ENCODE measurements around the gene KCNQ1OT1. TPM values are rescaled to one million over a fixed set of nuclear protein-coding genes. Genes with fewer than 3 reads are reported as not detected.

The KCNQ1OT1 gene
- total and polyA plus RNA-seq, 2 of the 4 experiments (the other 2 are of a cell fraction) = 0.14 to 2.0 TPM

DNA sequence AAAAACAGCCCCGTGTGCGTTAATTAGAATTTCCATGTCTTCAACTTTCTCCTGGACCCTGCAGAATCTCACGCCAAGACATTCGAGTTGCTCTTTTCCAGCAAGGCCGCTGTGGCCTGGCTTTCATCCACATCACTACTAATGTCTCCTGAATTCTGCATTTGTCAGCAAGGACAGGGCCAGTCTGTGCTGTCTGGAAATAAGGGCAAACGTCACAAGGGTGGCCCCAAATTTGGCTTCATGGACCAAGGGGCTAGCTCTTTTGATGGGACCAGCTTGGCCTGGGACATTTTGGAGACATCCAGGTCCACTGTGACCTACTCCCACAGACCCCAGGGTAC is 33.4 kb downstream of the KCNQ1OT1 start:
- Histone ChIP-seq H2BK15ac (ENCODE audit: low read depth, low read length) (no peak overlapping the region), H3K4me1 (ENCODE audit: control insufficient read depth, insufficient read depth, low read length) (no peaks in the 10 kb centered on the region), H3K4me3 (ENCODE audit: insufficient read depth, low read depth, low read length) (no peak overlapping the region), H2BK5ac (ENCODE audit: low read depth, low read length, poor library complexity, severe bottlenecking) (no peak overlapping the region), H3K4ac (ENCODE audit: low read depth, low read length) (no peak overlapping the region), H4K91ac (ENCODE audit: insufficient read depth, low read depth, low read length) (no peak overlapping the region), H4K8ac (ENCODE audit: low read depth in 2 of 2, low read length in 2 of 2) (no peak overlapping the region), H3K27ac (ENCODE audit: insufficient read depth, low read length) (no peak overlapping the region), H3K9me1 (ENCODE audit: insufficient read depth, low read length) (no peaks in the 10 kb centered on the region), H3K9me3 (ENCODE audit: control insufficient read depth, insufficient read depth, low read length) (peaks cover 21% of the 10 kb centered on the region), H2BK20ac (ENCODE audit: low read depth, low read length) (no peak overlapping the region), H3K4me2 (ENCODE audit: low read depth, low read length) (no peak overlapping the region), H3K27me3 (ENCODE audit: control insufficient read depth, insufficient read depth, low read length) (peaks cover 4% of the 10 kb centered on the region; the same call in 1 of the 2 replicates), H3K14ac (replicated peaks; ENCODE audit: low read depth, low read length) (no peak overlapping the region), H4K20me1 (ENCODE audit: insufficient read depth, low read length) (peaks cover 50% of the 10 kb centered on the region), H2BK120ac (ENCODE audit: low read depth, low read length) (no peak overlapping the region), H2AK9ac (replicated peaks; ENCODE audit: low read depth, low read length, poor library complexity) (no peak overlapping the region), H3K23ac (ENCODE audit: low read depth, low read length) (no peak overlapping the region), H2AK5ac (ENCODE audit: low read depth, low read length) (no peak overlapping the region), H3K9ac (ENCODE audit: low read depth, low read length) (no peak overlapping the region), H3K18ac (ENCODE audit: low read depth, low read length) (no peak overlapping the region), H3K79me1 (ENCODE audit: low read depth in 1 of 2, low read length in 2 of 2) (peaks cover 6 to 41% of the 10 kb centered on the region in 2 experiments; a peak in 2 of 4 replicates), H2AFZ (replicated peaks; ENCODE audit: low read length, poor library complexity) (no peak overlapping the region), H3K36me3 (ENCODE audit: control insufficient read depth, insufficient read depth, low read length) (peaks cover 15% of the 10 kb centered on the region), H3K56ac (ENCODE audit: extremely low read depth, insufficient read depth, low read length) (no peak overlapping the region), H4K5ac (ENCODE audit: low read depth, low read length) (no peak overlapping the region)
- WGBS, 2 experiments (ENCODE audit: extremely low coverage in 2 of 2, insufficient read length in 1 of 2) = 56% methylated on average over 6 of the region's 6 CpGs; no CpG with 5 or more reads in 1 of the 2 experiments
- in situ Hi-C loops (cut with MboI; ENCODE audit: low sequenced_read_pairs) = no loop called here
- dilution Hi-C loops (cut with HindIII; ENCODE audit: low sequenced_read_pairs, unreplicated experiment) = no loop called here
- no peak for DNase-seq
- no peak for TF ChIP-seq MAZ (IDR thresholded peaks at IDR 0.05; ENCODE audit: borderline replicate concordance, low read depth, low read length)
- TF ChIP-seq, protein P1, sequence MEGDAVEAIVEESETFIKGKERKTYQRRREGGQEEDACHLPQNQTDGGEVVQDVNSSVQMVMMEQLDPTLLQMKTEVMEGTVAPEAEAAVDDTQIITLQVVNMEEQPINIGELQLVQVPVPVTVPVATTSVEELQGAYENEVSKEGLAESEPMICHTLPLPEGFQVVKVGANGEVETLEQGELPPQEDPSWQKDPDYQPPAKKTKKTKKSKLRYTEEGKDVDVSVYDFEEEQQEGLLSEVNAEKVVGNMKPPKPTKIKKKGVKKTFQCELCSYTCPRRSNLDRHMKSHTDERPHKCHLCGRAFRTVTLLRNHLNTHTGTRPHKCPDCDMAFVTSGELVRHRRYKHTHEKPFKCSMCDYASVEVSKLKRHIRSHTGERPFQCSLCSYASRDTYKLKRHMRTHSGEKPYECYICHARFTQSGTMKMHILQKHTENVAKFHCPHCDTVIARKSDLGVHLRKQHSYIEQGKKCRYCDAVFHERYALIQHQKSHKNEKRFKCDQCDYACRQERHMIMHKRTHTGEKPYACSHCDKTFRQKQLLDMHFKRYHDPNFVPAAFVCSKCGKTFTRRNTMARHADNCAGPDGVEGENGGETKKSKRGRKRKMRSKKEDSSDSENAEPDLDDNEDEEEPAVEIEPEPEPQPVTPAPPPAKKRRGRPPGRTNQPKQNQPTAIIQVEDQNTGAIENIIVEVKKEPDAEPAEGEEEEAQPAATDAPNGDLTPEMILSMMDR (conservative IDR thresholded peaks at IDR 0.05; ENCODE audit: low read depth, low read length) = no peak
- no peak for TF ChIP-seq BHLHE40 (IDR thresholded peaks at IDR 0.05; ENCODE audit: low read depth, low read length)
- no peak for TF ChIP-seq RAD21 (IDR thresholded peaks at IDR 0.05; ENCODE audit: low read length)
- TF ChIP-seq MAFK (IDR thresholded peaks at IDR 0.05; ENCODE audit: low read depth, low read length) = no peak
- no peak for TF ChIP-seq MXI1 (IDR thresholded peaks at IDR 0.05; ENCODE audit: borderline replicate concordance, low read depth, low read length)
- TF ChIP-seq, protein P2, sequence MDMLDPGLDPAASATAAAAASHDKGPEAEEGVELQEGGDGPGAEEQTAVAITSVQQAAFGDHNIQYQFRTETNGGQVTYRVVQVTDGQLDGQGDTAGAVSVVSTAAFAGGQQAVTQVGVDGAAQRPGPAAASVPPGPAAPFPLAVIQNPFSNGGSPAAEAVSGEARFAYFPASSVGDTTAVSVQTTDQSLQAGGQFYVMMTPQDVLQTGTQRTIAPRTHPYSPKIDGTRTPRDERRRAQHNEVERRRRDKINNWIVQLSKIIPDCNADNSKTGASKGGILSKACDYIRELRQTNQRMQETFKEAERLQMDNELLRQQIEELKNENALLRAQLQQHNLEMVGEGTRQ (IDR thresholded peaks at IDR 0.05; ENCODE audit: low read depth, low read length) = no peak
- TF ChIP-seq, protein P3, sequence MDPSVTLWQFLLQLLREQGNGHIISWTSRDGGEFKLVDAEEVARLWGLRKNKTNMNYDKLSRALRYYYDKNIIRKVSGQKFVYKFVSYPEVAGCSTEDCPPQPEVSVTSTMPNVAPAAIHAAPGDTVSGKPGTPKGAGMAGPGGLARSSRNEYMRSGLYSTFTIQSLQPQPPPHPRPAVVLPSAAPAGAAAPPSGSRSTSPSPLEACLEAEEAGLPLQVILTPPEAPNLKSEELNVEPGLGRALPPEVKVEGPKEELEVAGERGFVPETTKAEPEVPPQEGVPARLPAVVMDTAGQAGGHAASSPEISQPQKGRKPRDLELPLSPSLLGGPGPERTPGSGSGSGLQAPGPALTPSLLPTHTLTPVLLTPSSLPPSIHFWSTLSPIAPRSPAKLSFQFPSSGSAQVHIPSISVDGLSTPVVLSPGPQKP (IDR thresholded peaks at IDR 0.05; ENCODE audit: borderline replicate concordance, low read depth, low read length) = no peak
- TF ChIP-seq RFX5 (IDR thresholded peaks at IDR 0.05; ENCODE audit: low read depth, low read length) = no peak
- no peak for TF ChIP-seq CEBPB (IDR thresholded peaks at IDR 0.05; ENCODE audit: low read depth, low read length)
- TF ChIP-seq POLR2A (IDR thresholded peaks at IDR 0.05; ENCODE audit: low read depth, low read length) = no peak
- TF ChIP-seq FOS (IDR thresholded peaks at IDR 0.05; ENCODE audit: low read depth, low read length) = no peak
- no peak for TF ChIP-seq NFE2L2 (IDR thresholded peaks at IDR 0.05; ENCODE audit: low read depth, low read length)
- TF ChIP-seq RCOR1 (IDR thresholded peaks at IDR 0.05; ENCODE audit: insufficient replicate concordance, low read length) = no peak
- TF ChIP-seq CHD1 (IDR thresholded peaks at IDR 0.05; ENCODE audit: low read depth, low read length) = no peak
- TF ChIP-seq SMC3 (IDR thresholded peaks at IDR 0.05; ENCODE audit: low read depth, low read length) = no peak
- no TSS peak for BruUV-seq (replicated peaks)
- intact Hi-C loops (cut with micrococcal nuclease) = no loop called here
- POLR2A ChIA-PET (ENCODE audit: unreplicated experiment) = no interaction called here
- no peak for ATAC-seq (ENCODE audit: low read depth)
- CTCF ChIA-PET = no interaction called here
